Measurements from ENCODE around the gene PPP6R3. TPM values are rescaled to one million over a fixed set of nuclear protein-coding genes. Genes with fewer than 3 reads are reported as not detected.

The PPP6R3 gene
- total RNA-seq, 4 donors from 2014 or later = 76.6 to 130 (median 94.0) TPM

DNA sequence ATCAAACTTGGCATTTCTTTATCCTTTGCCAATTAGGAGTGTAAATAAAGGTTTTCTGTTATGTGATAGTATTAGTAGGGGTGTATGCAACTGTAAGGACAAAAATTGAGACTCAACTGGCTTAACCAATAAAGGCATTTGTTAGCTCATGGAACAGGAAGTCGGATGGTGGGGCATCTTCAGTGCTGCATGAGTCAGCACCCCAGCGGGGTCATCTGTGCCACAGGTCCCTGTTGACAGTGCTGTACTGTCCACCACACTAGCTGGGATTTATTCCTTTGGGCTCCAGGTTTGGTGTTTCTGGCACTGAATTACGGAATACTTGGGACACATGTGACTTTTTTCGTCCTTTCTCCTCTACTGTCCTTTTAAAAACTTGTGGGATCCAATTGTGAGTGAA, 86.0 kb downstream of the PPP6R3 start:
- intact Hi-C loops (cut with DNase I) = no loop called here
- H3K4me1 ChIP-seq = peaks cover 14 to 63% (median 23%) of the 10 kb centered on the region in 3 donors
- no peak for DNase-seq
- peaks cover 0 to 100% (median 4%) of the 10 kb centered on the region in 3 donors for H3K36me3 ChIP-seq
- TF ChIP-seq, protein P1, sequence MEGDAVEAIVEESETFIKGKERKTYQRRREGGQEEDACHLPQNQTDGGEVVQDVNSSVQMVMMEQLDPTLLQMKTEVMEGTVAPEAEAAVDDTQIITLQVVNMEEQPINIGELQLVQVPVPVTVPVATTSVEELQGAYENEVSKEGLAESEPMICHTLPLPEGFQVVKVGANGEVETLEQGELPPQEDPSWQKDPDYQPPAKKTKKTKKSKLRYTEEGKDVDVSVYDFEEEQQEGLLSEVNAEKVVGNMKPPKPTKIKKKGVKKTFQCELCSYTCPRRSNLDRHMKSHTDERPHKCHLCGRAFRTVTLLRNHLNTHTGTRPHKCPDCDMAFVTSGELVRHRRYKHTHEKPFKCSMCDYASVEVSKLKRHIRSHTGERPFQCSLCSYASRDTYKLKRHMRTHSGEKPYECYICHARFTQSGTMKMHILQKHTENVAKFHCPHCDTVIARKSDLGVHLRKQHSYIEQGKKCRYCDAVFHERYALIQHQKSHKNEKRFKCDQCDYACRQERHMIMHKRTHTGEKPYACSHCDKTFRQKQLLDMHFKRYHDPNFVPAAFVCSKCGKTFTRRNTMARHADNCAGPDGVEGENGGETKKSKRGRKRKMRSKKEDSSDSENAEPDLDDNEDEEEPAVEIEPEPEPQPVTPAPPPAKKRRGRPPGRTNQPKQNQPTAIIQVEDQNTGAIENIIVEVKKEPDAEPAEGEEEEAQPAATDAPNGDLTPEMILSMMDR (IDR thresholded peaks at IDR 0.05) = no peak
- TF ChIP-seq POLR2A (IDR thresholded peaks at IDR 0.05) = no peak
- H3K4me3 ChIP-seq = no peak overlapping the region
- H3K27me3 ChIP-seq = no peaks in the 10 kb centered on the region
- 71 to 88% methylated on average over 4 of the region's 4 CpGs for WGBS, 2 donors
- no peak overlapping the region for H3K27ac ChIP-seq
- H3K9me3 ChIP-seq = no peaks in the 10 kb centered on the region

DNA sequence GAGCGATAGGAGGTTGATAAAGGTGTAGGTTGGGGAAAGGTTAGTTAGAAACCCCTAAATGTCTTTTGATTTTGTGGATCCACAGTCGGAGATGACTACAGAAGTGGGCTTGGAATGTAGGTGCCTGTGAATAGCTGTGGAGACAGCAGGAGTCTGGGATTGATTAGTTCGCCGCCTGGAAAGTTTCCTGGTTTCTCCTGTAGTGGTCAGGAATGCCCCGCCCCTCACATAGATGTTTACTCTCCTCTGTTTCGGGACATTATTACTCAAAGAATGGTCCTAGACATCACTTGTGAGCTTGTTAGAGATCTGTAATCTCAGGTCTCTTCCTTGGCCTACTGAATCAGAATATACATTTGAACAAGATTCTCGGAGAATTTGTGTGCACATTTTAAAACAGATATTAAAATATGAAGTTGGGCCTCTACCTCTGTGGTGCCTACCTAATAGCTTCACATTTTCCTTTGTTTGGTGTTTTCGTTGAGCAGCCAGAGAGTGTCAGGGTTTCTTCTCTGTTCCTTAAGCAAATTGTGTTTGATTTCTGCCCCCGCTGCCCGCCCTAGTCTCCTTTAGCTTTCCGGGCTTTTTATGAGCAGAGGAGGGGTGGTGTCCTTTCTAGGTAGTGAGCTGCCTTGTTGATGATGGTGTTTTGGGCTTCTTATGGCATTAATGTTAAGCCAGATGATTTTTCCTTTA, 89.4 kb downstream of the PPP6R3 start:
- Histone ChIP-seq H3K4me3 (no peak overlapping the region), H3K27ac (peak overlapping the region in 3 of 4 donors; percentile 7 to 38 (median 16))
- 75 to 79% methylated on average over 11 of the region's 11 CpGs for WGBS, 2 donors

DNA sequence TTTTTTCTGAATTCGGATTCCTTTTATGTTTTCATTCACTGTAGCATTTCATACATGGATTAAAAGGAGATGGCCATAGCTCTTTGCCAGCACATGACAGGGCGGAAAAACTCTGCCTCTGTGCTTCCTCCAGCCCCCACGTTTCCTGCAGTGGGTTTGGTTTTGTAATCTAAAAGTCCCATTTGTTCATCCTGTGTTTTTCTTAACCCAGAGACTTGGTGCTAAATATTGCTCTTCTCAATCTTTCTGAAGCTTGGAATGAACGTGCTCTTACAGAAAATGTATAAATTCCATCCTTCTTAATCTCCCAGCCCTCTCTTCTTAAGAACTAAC, 89.9 kb downstream of the PPP6R3 start:
- H3K4me1 ChIP-seq = peaks cover 14 to 36% (median 17%) of the 10 kb centered on the region in 3 donors
- peaks cover 0 to 100% (median 9%) of the 10 kb centered on the region in 3 donors for H3K36me3 ChIP-seq
- no peaks in the 10 kb centered on the region for H3K27me3 ChIP-seq
- no peak overlapping the region for H3K4me3 ChIP-seq
- TF ChIP-seq, protein P1 (IDR thresholded peaks at IDR 0.05) = no peak
- TF ChIP-seq POLR2A (IDR thresholded peaks at IDR 0.05) = no peak
- no peaks in the 10 kb centered on the region for H3K9me3 ChIP-seq
- intact Hi-C loops (cut with DNase I) = no loop called here
- 37 to 50% methylated on average over 4 of the region's 4 CpGs for WGBS, 2 donors
- peak overlapping the region in 1 of 4 donors; percentile 38 for H3K27ac ChIP-seq
- DNase-seq = no peak

More for the DNA sequence above, 89.4 kb downstream of the PPP6R3 start:
- no peak for TF ChIP-seq POLR2A (IDR thresholded peaks at IDR 0.05)
- TF ChIP-seq, protein P1 (IDR thresholded peaks at IDR 0.05) = no peak
- Histone ChIP-seq H3K9me3 (no peaks in the 10 kb centered on the region), H3K27me3 (no peaks in the 10 kb centered on the region), H3K4me1 (peaks cover 14 to 41% (median 18%) of the 10 kb centered on the region in 3 donors), H3K36me3 (peaks cover 0 to 100% (median 9%) of the 10 kb centered on the region in 3 donors)
- intact Hi-C loops (cut with DNase I) = no loop called here
- no peak for DNase-seq

- DNase-seq = no peak
- peaks cover 0 to 99% (median 9%) of the 10 kb centered on the region in 3 donors for H3K36me3 ChIP-seq
- 77 to 88% methylated on average over 7 of the region's 7 CpGs for WGBS, 2 donors
These were observed 90.7 kb downstream of the PPP6R3 start for GRCh38 chr11:68551223-68551622.

DNA sequence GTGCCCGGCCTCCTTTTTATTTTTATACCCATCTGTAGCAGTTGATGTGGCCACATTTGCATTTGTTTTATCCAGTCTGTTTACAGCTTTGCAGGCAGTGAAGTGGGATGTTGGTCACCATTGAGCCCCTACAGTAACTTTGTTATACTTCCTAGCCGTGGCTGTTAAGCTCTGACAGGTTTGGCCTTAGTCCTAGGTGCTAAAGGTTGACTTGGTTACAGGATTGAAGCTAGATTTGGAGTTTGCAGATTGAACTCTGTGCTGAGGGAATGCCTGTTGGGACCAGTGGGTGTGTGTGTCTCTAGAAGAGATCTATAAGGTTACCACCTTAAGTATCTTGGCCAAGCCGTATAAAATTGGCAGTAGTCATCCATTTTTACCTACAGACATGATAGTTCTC, 91.2 kb downstream of the PPP6R3 start:
- DNase-seq = no peak
- Histone ChIP-seq H3K4me3 (no peak overlapping the region), H3K36me3 (peaks cover 0 to 99% (median 9%) of the 10 kb centered on the region in 3 donors), H3K27me3 (no peaks in the 10 kb centered on the region), H3K9me3 (no peaks in the 10 kb centered on the region), H3K27ac (no peak overlapping the region), H3K4me1 (peaks cover 5 to 24% (median 14%) of the 10 kb centered on the region in 3 donors)
- no peak for TF ChIP-seq POLR2A (IDR thresholded peaks at IDR 0.05)
- TF ChIP-seq, protein P1 (IDR thresholded peaks at IDR 0.05) = no peak
- 84 to 90% methylated on average over 3 of the region's 3 CpGs for WGBS, 2 donors
- intact Hi-C loops (cut with DNase I) = no loop called here

More at GRCh38 chr11:68551223-68551622, 90.7 kb downstream of the PPP6R3 start:
- no peak for TF ChIP-seq POLR2A (IDR thresholded peaks at IDR 0.05)
- TF ChIP-seq, protein P1 (IDR thresholded peaks at IDR 0.05) = no peak
- H3K27me3 ChIP-seq = no peaks in the 10 kb centered on the region
- intact Hi-C loops (cut with DNase I) = no loop called here
- no peak overlapping the region for H3K4me3 ChIP-seq
- no peak overlapping the region for H3K27ac ChIP-seq
- no peaks in the 10 kb centered on the region for H3K9me3 ChIP-seq
- peaks cover 10 to 28% (median 14%) of the 10 kb centered on the region in 3 donors for H3K4me1 ChIP-seq

All from esophagus squamous epithelium (tissue), 5 donors.